Measurements from ENCODE around the gene RBM47. TPM values are rescaled to one million over a fixed set of nuclear protein-coding genes. Genes with fewer than 3 reads are reported as not detected.
A peak's percentile ranks its signal among the peaks of the same experiment; 100 is the strongest.

The RBM47 gene
- total and polyA plus RNA-seq, 9 of the 15 experiments (the other 6 are each of a cell fraction or from before 2014, with no cell fraction given), result 1.4 to 6.4 (median 3.3) TPM

DNA sequence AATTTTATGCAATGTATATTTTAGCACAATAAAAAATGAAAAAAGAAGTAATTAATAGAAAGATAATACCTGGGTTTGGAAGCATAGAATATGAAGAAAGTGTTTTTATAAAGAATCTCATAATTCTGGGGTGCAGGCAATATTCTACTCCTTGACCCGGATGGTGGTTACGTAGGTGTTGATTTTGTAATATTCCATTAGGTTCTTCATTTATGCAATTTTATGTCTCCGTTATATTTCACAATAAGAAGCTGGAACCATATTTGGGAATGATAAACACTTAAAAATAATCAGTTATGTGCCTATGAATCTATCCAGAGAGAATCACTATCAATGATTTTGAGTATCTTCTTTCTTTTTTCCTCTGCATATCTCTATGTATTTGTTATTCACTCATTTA, 256.0 kb downstream of the RBM47 start (continued):
- TF ChIP-seq, protein P1, sequence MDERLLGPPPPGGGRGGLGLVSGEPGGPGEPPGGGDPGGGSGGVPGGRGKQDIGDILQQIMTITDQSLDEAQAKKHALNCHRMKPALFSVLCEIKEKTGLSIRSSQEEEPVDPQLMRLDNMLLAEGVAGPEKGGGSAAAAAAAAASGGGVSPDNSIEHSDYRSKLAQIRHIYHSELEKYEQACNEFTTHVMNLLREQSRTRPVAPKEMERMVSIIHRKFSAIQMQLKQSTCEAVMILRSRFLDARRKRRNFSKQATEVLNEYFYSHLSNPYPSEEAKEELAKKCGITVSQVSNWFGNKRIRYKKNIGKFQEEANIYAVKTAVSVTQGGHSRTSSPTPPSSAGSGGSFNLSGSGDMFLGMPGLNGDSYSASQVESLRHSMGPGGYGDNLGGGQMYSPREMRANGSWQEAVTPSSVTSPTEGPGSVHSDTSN (CRISPR knock-in tag; IDR thresholded peaks at IDR 0.05; ENCODE audit: low read depth), result no peak
- TF ChIP-seq, protein P1 (tag; conservative IDR thresholded peaks at IDR 0.05; ENCODE audit: low read depth), result no peak
- TF ChIP-seq, protein P2, sequence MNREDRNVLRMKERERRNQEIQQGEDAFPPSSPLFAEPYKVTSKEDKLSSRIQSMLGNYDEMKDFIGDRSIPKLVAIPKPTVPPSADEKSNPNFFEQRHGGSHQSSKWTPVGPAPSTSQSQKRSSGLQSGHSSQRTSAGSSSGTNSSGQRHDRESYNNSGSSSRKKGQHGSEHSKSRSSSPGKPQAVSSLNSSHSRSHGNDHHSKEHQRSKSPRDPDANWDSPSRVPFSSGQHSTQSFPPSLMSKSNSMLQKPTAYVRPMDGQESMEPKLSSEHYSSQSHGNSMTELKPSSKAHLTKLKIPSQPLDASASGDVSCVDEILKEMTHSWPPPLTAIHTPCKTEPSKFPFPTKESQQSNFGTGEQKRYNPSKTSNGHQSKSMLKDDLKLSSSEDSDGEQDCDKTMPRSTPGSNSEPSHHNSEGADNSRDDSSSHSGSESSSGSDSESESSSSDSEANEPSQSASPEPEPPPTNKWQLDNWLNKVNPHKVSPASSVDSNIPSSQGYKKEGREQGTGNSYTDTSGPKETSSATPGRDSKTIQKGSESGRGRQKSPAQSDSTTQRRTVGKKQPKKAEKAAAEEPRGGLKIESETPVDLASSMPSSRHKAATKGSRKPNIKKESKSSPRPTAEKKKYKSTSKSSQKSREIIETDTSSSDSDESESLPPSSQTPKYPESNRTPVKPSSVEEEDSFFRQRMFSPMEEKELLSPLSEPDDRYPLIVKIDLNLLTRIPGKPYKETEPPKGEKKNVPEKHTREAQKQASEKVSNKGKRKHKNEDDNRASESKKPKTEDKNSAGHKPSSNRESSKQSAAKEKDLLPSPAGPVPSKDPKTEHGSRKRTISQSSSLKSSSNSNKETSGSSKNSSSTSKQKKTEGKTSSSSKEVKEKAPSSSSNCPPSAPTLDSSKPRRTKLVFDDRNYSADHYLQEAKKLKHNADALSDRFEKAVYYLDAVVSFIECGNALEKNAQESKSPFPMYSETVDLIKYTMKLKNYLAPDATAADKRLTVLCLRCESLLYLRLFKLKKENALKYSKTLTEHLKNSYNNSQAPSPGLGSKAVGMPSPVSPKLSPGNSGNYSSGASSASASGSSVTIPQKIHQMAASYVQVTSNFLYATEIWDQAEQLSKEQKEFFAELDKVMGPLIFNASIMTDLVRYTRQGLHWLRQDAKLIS (CRISPR knock-in tag; IDR thresholded peaks at IDR 0.05), result no peak
- TF ChIP-seq MEF2D (tag; conservative IDR thresholded peaks at IDR 0.05; ENCODE audit: low read depth), result no peak
- no peak for TF ChIP-seq HNRNPLL (IDR thresholded peaks at IDR 0.05; ENCODE audit: low read depth, low read length, poor library complexity, severe bottlenecking)
- TF ChIP-seq C11orf30 (IDR thresholded peaks at IDR 0.05; ENCODE audit: low read depth), result no peak
- no peak for TF ChIP-seq BCL6 (CRISPR knock-in tag; IDR thresholded peaks at IDR 0.05)
- TF ChIP-seq HCFC1 (IDR thresholded peaks at IDR 0.05; ENCODE audit: low read depth, low read length), result no peak
- no peak for TF ChIP-seq MIER1 (IDR thresholded peaks at IDR 0.05; ENCODE audit: low read depth)
- no peak for TF ChIP-seq MYC (IDR thresholded peaks at IDR 0.05; ENCODE audit: low read depth, low read length)
- no peak for TF ChIP-seq MYC (CRISPR knock-in tag; IDR thresholded peaks at IDR 0.05; ENCODE audit: borderline replicate concordance, low read depth)

Small RNAs within 50 kb of the gene (microRNA-seq; reads per million reads assigned to microRNA genes)
- 1.3 reads per million, percentile 14 among the genes with 10 or more reads in this experiment for gene MIR4802 (ENCODE audit: borderline microRNAs expressed)

Small RNAs within 50 kb of the gene (small RNA-seq; reads per million reads assigned to genes)
- not detected for gene AC098869.1
- 0.15 reads per million for gene MIR4802
- not detected for gene RNU7-74P

Other genes starting within 250 kb of the RBM47 start
- not detected in 2 replicates for gene NSUN7, start 120.1 kb upstream of the RBM47 start, total RNA-seq (2014; rRNA removed)
- not detected in 2 replicates for gene NSUN7, start 120.1 kb upstream of the RBM47 start, total RNA-seq (2014; rRNA removed; fragmentation: Illumina TruSeq; extraction: Trizol)
- not detected in 2 replicates for gene NSUN7, start 120.1 kb upstream of the RBM47 start, total RNA-seq (2015; rRNA removed; fragmentation: Illumina TruSeq; extraction: Trizol)
- gene NSUN7, start 120.1 kb upstream of the RBM47 start, total RNA-seq (2021), result not detected in 2 replicates
- gene NSUN7, start 120.1 kb upstream of the RBM47 start, polyA plus RNA-seq (2011; rRNA removed), result not detected in 2 replicates
- gene NSUN7, start 120.1 kb upstream of the RBM47 start, polyA plus RNA-seq (2014; fragmentation: Illumina TruSeq; extraction: Trizol), result not detected in 2 replicates
- not detected for gene NSUN7, start 120.1 kb upstream of the RBM47 start, polyA plus RNA-seq (2014; fragmentation: Nextera tagmentation; extraction: Ambion mirVana)
- not detected in 2 replicates for gene NSUN7, start 120.1 kb upstream of the RBM47 start, polyA plus RNA-seq (2014; rRNA removed)